GM18511 (cell line): Measurements from ENCODE around the gene ADGRL3.
A peak's percentile ranks its signal among the peaks of the same experiment; 100 is the strongest.
"Not testable (repeated sequence)": the region's sequence is repeated elsewhere in the genome, so short reads cannot be mapped to it uniquely, and the experiment has no call there.

Source experiments
- ATAC-seq: cut with Tn5 transposase; IDR thresholded peaks from one replicate; pipeline ENCODE4 v1.9.1; 2021; ENCODE audit warnings: mild to moderate bottlenecking, moderate library complexity; ENCODE audit not compliant: unreplicated experiment

The ADGRL3 gene

DNA sequence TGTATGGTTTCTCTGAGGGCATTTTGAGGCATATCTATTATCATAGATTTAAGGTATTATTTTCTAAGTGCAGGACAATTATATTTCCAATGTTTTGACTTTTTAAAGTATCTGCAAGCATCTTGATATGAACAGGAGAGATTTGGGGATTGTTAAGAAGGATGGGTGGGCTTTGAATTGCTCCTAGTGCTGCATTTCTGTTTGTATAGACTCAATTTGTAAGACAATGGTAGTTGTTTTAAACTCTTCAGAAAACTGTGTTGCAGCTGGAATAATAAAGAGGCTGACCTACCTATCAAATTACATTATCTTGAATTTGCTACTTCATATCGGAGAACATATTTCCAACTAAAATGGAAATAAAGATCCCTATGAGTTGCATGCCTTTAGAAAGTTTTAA lies 570.3 kb downstream of the ADGRL3 start:
- no peak for ATAC-seq

DNA sequence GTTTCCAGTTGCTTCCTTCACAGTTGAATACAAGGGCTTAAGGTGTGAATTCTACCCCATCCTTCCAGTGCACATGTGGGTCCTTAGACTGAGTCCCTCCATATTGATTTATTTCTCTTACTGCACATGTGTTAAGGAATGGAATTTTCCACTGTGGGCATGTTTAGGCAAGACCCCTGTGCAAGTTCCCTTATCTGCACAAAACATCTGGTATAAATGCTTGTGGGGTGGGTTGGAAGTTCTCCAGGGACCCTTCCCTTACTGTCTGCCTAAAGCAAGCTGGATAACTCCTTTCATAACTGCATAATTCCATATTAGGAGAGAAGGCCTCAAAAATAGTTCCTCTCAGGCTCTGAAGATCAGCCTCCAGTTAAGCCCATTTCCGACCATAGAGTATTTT lies 570.9 kb downstream of the ADGRL3 start:
- ATAC-seq, result no peak

DNA sequence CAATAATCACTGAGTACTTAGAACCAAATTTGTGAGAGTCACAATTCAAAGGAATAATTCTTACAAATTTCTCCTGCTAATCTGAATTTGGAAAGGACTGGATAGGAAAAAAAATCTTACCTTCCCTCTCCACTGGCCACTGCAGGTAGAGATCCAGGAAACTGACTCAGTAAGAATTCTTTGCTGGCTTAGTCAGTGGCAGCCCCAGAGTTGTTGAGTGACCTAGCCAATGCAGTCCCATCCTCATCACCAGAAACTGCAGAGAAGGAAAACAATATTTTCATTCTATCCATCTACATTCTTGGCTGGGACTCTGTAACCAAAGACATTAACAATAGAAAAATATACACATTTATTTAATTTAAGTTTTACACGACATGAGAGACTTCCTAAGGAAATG lies 572.0 kb downstream of the ADGRL3 start:
- no peak for ATAC-seq

DNA sequence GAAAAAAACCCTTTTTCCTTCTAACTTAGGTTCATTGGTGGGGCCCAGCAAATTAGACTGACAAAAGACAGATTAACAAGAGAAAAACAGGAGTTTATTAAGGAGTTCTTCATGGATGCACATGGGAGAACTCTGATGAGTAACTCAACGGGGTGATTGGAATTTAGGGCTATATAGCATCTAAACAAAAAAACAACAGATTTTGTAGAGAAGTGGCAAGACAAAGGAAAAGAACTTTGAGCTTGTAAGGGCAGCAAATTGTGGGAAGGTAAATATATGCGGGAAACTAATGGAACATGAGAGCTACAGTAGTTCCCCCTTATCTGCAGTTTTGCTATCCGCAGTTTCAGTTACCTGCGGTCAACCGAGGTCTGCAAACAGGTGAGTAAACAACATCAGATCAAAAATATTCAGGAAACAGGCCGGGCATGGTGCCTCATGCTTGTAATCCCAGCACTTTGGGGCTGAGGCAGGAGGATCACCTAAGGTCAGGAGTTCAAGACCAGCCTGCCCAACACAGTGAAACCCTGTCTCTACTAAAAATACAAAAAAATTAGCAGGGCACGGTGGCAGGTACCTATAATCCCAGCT lies 573.6 kb downstream of the ADGRL3 start:
- ATAC-seq, result no peak

DNA sequence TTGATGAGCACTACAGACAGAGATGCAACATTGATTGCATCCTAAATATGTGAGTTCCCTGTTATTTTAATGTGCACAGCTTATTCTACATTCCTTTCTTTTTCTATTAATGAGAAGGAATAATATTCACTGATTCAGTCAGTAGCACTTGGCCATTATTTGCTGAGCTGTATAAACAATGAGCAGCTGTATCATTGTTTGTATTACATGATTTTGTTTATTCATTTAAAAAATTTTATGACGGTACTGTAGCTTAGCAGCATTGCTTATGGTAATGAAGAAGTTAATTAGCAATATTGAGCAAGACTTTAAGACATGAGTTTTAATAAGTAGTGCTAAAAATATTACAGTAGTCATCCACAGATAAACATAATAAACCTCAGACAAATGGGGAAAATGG lies 582.0 kb downstream of the ADGRL3 start:
- ATAC-seq, result no peak

DNA sequence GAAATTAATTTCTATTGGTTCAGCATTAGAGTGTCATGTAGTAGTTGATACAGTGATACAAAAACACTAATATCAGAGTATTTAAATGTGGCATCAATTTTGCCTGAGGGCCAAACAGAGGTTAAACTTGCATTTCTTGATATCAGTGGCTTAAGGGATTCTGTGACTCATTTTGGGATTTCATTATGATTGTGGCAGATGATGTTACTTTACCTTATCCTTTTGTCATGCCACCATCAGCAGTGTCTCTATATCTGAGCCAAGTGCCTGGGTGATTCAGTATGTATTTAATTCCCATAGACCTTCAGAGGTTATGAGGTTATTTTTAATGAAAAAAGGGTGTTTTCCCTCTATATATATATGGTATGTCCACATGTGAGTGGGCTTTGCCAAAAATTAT lies 582.9 kb downstream of the ADGRL3 start:
- ATAC-seq, result peak; percentile 70

DNA sequence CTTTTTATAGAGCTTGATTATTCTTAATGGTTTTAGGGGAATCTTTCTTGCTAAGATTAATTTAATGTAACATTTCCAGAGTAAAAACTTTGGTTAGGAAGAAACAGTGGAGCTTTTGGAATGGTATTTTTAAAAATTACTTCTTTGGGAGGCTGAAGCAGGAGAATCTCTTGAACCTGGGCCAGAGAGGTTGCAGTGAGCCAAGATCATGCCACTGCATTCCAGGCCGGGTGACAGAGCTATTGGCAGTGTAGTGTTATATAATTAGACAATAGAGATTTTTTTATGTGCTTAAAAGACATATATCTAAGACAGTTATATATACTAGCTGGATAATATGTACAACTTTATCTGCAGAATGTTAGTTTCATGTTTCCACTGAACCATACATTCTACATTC lies 585.6 kb downstream of the ADGRL3 start:
- ATAC-seq, result no peak

DNA sequence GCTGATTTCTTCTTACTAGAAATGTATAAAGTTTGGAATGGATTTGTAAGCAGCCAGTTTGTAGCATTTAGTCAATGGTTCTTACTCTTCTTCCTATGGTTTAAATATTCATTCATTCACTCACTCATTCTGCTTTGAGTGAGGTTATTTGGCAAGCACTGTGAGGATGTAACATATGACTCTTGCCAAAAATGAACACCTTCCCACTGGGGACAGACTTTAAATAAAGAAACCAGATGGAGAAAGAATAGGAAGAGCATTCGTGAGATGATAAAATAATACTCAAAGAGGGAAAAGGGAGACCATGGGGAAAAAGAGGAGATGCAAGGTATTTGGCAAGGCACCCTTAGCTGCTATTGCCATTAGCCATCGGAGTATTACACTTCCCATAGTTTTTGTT lies 586.1 kb downstream of the ADGRL3 start:
- ATAC-seq, result no peak

DNA sequence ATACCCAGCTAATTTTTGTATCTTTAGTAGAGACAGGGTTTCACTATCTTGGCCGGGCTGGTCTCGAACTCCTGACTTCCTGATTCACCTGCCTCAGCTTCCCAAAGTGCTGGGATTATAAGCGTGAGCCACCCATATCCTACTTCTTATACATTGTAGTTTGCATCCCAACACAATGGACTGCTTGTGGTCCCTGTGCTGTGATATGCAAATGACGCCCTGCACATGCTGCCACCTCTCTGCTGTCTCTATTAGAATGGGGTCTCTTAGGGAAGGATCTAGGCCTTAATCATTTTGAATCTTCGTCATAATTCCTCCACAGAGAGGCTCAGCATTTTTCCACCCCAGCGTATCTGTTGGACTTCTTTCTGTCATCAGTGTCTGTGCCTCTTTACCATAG lies 595.9 kb downstream of the ADGRL3 start:
- ATAC-seq, result no peak

DNA sequence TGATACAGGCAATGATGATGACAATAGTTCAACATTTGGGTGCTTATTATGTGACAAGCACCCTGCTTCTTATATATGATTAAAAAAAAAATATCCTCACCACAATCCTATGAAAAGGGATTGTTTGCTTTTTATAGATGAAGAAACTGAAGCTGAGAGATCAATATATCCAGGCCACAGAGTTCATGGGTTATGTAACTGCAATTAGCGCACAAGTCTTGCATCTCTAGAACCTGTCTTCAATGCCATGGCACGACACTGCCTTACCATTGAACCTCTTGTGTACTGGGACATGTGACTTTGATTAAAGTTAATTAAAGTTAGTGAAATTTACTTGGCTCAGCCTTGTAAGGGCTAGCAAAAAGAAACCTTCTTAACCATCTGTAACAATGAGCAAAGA lies 599.7 kb downstream of the ADGRL3 start:
- no peak for ATAC-seq

DNA sequence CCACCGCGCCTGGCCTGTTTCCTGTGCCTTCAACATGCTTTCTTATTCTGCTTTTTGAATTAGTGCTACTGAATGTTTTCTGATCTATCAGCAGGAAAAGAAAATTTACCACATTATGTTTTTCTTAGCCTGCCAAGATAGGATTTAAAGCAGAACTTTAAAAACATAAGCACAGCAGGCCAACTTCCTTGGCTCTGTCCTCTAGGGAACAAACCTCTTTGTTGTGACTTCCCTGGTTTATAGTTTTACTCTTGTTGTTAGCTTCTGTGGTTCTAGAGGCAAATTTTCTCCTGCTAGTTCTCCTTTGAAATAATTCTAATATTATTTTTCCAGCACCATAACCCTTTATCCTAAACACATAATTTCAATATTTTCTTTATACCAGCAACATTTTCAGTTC lies 605.1 kb downstream of the ADGRL3 start:
- ATAC-seq, result no peak

DNA sequence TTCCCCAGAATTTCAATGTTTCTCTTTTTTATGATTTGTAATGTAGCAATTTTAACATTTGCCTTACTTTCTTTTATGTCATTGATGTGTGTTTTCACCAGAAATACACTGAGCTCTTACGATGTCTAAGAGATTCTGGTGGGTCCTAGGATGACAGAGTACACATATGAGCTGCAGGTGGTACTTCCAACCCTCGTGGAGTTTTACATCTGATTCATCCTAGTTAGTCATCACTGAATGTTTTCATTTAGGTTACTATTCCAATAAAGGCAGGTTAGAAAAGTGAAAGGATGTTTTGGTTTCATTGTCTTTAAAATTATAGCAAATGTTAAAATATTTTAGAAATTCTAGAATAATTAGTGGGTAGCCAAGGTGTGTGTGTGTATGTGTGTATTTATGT lies 605.9 kb downstream of the ADGRL3 start:
- no peak for ATAC-seq

DNA sequence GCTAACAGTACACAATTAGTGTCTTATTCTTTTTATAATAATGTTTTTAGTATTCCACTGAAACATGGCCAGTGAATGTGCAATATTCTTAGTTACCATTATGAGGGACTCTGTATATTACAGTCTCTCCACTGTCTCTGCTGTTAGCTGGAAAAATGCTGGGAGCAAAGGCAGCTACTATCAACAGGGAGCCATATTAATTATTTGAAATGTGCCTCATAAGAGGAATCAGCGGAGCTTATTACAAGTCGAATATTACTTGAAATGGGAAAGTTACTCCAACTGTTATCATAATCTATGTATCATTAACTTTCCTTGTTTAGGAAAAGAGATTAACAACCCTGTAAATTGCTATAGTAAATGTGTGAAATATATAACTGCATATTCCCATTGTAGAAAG lies 612.0 kb downstream of the ADGRL3 start:
- no peak for ATAC-seq

DNA sequence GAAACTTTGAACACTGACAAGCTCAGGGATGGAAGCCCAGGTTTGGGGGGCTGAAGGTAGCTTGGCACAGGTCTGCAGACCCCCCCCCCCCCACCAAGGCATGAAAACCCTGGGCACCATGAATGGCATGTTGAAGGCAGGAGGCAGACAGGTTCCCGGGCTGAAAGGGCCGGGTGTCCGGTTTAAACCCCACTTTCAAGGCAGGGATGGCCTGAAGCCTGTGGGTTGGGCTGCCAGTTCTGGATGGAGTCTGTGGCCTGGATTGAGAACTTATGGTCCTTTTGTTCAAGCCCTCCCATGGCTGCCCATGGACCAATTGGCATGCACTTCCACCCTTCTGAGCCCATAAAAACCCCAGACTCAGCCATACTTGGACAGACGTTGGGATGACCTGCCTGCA lies 616.9 kb downstream of the ADGRL3 start:
- ATAC-seq, result no peak

DNA sequence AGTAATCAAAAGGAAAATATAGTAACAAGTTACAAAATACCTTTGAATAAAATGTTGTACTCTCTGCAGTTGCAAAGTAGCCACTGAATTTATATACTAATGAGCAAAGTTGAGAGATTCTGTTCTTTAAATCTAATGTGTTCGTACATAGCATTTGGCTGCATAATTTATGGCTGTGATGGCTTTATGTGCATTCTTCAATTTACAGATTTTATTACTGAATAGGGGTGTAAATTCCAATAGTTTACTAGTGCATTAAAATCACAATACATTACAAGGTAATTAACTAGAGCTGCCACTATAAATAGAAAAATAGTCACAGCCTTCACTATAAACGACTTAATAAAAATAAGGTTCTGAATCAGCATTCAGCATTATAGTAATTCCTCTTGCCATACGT lies 620.0 kb downstream of the ADGRL3 start:
- no peak for ATAC-seq

DNA sequence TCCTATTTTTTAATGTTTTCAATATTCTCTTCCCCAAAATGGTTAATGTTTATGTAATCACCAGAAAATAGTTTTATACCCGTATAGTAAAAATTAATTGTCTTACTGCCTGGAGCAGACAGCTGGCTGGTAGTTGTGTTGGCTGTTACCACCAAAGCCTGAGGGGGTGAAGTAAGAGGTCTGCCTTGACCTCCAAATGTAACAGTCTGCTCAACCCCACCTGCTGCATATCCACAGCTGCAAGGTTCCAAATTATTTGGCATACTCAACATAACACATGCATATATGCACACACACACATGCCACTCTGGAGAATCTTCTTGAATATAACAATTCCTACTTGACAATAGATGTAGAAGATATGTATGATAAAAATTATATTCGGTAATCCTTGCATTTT lies 624.3 kb downstream of the ADGRL3 start:
- no peak for ATAC-seq

DNA sequence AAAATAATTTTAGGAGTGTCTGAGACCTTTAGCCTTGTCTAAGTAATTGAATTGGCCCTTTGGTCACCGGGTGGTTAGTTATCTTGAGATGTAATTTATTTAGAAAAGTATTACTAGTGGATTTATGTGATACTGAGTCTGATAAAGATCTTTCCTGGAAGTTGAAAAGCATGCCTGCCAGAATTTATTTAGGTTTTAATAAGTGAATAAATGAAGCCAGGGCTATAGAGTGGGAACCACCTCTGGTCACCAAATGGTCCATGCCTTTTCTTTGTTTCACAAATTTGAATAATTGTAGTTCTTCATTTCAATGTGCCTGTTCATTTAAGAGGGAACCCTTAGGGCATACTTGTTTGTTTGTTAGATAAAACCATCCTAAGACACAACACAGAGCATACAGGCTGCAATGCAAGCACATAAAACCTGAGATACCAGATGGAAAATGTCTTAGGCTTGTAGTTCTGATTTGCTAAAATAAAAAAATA lies 627.8 kb downstream of the ADGRL3 start:
- ATAC-seq, result no peak

DNA sequence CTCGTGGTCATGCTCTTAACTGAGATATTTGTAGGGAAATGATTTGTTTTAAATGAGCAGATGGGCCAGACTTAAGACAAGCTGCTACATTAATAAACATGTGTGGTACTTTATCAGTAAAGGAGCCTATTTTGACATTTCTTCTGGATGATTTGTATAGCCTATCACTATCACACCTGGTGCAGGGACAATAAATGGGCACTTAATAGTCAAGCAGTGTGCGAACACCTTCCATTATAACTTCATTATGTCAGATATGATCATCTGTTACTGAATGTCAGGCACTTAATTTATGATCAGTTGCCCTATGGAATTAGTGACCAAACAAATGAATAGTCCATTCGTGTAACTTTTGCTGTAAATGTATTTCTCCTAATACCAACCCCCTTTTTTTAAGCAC lies 628.8 kb downstream of the ADGRL3 start:
- no peak for ATAC-seq

DNA sequence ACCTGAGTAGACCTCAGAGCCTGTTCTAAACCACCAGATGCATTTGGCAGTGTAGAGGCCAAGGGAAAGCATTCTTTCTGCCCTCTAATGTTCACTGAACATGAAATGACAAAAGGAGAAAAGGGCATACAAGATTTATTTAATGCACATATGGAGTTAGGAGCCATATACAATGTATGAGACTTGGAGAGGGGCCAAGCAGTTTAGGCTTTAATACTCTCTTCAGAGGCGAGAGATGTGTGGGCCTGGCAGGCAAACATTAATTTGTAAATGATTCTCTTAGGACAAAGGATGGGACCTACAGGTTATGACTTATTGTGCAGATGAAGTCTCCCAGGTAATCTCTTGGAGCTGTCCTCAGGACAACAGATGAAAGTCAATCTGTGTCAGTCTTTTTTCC lies 631.9 kb downstream of the ADGRL3 start:
- no peak for ATAC-seq

DNA sequence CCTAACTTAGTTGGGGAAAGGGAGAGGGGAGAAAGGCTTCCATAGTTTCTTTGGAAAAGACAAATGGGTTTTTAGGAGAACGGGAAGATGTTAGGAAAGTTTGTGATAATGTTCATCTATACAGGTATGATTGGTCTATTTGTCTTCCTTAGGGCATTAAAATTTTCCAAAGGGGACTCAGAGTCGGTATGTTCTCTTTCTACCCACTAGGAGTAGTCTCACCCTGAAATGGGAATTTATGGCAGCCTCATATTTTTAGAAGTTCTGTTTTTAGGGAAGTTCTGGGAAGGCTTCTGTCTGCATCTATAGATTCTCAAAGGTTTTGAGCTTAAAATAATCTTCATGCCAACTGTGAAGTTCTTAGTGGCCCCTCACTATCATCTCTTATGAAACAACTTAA lies 637.3 kb downstream of the ADGRL3 start:
- ATAC-seq, result no peak

DNA sequence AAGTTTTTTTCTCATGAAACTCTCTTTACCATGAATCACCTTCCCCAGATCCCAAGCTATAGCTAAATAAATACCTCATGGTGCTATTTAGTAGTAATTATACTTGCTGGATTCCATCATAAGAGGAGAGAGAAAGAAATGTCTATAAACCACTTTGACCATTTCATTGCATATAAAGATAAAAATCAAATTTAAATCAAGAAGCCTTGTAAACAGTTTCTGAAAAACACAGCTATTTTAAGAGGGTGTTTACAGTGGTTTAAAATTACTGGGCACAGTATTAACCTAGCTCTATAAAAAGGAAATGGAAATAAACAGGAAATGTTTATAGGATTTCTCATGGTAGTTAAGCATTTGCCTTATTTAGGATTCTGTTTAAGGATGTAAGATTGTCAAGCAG lies 637.9 kb downstream of the ADGRL3 start:
- ATAC-seq, result no peak

DNA sequence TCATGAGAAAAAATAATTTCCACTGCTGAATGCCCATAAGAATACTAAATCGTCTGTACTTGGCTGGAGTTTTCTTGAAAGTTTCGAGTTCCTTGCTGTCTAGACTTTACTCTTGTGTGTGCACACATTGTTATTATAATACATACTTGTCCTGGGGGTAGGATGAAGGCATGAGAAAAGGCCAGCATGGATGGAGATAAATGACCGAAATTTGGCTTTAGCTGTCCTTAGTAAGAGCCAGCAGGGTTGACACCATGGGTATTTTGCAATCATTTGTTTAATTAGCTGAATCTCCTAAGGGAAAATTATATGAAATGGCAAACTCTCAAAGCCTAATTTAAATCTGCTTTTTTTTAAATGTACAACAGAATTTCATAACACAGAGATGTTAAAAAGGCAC lies 641.6 kb downstream of the ADGRL3 start:
- no peak for ATAC-seq

DNA sequence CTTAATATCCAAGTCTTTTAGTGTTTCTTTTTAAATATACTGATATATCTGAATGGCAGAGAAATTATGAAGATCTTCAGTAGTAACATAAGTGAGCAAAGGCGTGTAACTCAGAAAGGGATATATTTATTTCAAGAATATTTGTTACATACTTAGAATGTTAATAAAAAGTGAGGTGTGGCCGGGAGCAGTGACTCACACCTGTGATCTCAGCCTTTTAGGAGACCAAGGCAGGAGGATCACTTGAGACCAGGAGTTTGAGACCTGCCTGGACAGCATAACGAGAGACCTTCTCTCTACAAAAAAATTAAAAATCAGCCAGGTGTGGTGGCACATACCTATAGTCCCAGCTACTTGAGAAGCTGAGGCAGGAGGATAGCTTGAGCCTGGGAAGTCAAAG lies 651.0 kb downstream of the ADGRL3 start:
- no peak for ATAC-seq

DNA sequence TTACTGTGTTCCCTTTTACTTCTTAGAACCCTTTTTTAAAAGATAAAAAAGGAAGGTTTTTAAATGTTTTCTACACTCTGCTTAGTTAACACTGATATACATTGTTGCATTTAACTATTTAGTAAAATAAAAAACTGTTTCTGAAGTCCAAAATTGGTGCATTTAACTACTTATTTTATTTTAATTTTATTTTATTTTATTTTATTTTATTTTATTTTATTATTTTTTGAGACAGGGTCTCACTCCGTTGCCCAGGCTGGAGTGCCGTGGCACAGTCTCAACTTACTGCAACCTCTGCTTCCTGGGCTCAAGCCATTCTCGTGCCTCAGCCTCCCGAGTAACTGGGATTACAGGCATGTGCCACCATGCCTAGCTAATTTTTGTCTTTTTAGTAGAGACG lies 652.0 kb downstream of the ADGRL3 start:
- ATAC-seq, result not testable (repeated sequence)
